RWPE2 (cell line): Measurements from ENCODE around the gene CWC15.

Experiments
- ATAC-seq: fragments of 200-7000 bp; cut with Tn5 transposase; 3 replicates; pipeline ENCODE4 v1.9.1; 2021; ENCODE audit warnings: low read depth
- DNase-seq: peaks from one replicate; pipeline ENCODE4 v3.0.0-alpha.2; 2020; ENCODE audit warnings: low spot score
- H3K27ac ChIP-seq: fragments of 450-650 bp; 2 replicates; pipeline ENCODE4 v1.5.1; 2017; ENCODE audit warnings: mild to moderate bottlenecking; ENCODE audit not compliant: poor library complexity, severe bottlenecking
- H3K27me3 ChIP-seq: fragments of 250-450 bp; sonication (Bioruptor Pico); 2 replicates; pipeline ENCODE4 v1.5.1; 2021; ENCODE audit warnings: mild to moderate bottlenecking, moderate library complexity; ENCODE audit not compliant: insufficient read depth, poor library complexity, severe bottlenecking
- H3K36me3 ChIP-seq: fragments of 250-450 bp; sonication (Bioruptor Pico); 2 replicates; pipeline ENCODE4 v1.5.1; 2020; ENCODE audit warnings: low read depth, mild to moderate bottlenecking, moderate library complexity
- H3K4me1 ChIP-seq: fragments of 250-450 bp; sonication (Bioruptor Pico); 2 replicates; pipeline ENCODE4 v1.5.1; 2021; ENCODE audit warnings: mild to moderate bottlenecking, moderate library complexity; ENCODE audit not compliant: insufficient read depth, poor library complexity, severe bottlenecking
- H3K4me3 ChIP-seq: fragments of 250-450 bp; sonication (Bioruptor Pico); 2 replicates; pipeline ENCODE4 v1.5.1; 2021; ENCODE audit warnings: mild to moderate bottlenecking, moderate library complexity; ENCODE audit not compliant: severe bottlenecking
- H3K9me3 ChIP-seq: fragments of 250-450 bp; sonication (Bioruptor Pico); 2 replicates; pipeline ENCODE4 v1.5.1; 2021; ENCODE audit warnings: mild to moderate bottlenecking, moderate library complexity; ENCODE audit not compliant: severe bottlenecking
- CTCF ChIP-seq: fragments of 450-650 bp; IDR thresholded peaks from one replicate; pipeline ENCODE4 v1.5.1; 2017; ENCODE audit warnings: mild to moderate bottlenecking, moderate library complexity; ENCODE audit not compliant: poor library complexity, severe bottlenecking

Gene CWC15

GRCh38 chr11:94941131-94941530 lies 32.2 kb downstream of the CWC15 start:
- Histone ChIP-seq H3K36me3 (no peaks in the 10 kb centered on the region), H3K27me3 (no peaks in the 10 kb centered on the region), H3K4me1 (no peaks in the 10 kb centered on the region), H3K27ac (no peak overlapping the region), H3K9me3 (no peaks in the 10 kb centered on the region), H3K4me3 (no peak overlapping the region)
- DNase-seq, result no peak
- no peak for TF ChIP-seq CTCF
- no peak for ATAC-seq

GRCh38 chr11:94939346-94939745 lies 34.0 kb downstream of the CWC15 start:
- no peak overlapping the region for H3K27ac ChIP-seq

GRCh38 chr11:94938095-94939055 lies 35.0 kb downstream of the CWC15 start:
- Histone ChIP-seq H3K36me3 (no peaks in the 10 kb centered on the region), H3K4me1 (no peaks in the 10 kb centered on the region), H3K27ac (no peak overlapping the region), H3K9me3 (no peaks in the 10 kb centered on the region), H3K27me3 (no peaks in the 10 kb centered on the region), H3K4me3 (no peak overlapping the region)
- ATAC-seq, result no peak
- DNase-seq, result no peak
- TF ChIP-seq CTCF, result no peak

More at GRCh38 chr11:94939346-94939745, 34.0 kb downstream of the CWC15 start:
- H3K4me1 ChIP-seq, result no peaks in the 10 kb centered on the region
- ATAC-seq (no peak), DNase-seq (no peak)
- H3K27me3 ChIP-seq, result no peaks in the 10 kb centered on the region
- no peaks in the 10 kb centered on the region for H3K9me3 ChIP-seq
- TF ChIP-seq CTCF, result no peak
- H3K4me3 ChIP-seq, result no peak overlapping the region
- no peaks in the 10 kb centered on the region for H3K36me3 ChIP-seq

GRCh38 chr11:94934846-94935245 lies 38.5 kb downstream of the CWC15 start:
- no peak overlapping the region for H3K27ac ChIP-seq
- H3K27me3 ChIP-seq, result no peaks in the 10 kb centered on the region
- no peak for TF ChIP-seq CTCF
- no peak for ATAC-seq
- no peaks in the 10 kb centered on the region for H3K4me1 ChIP-seq
- H3K9me3 ChIP-seq, result no peaks in the 10 kb centered on the region
- DNase-seq, result no peak
- H3K4me3 ChIP-seq, result no peak overlapping the region
- no peaks in the 10 kb centered on the region for H3K36me3 ChIP-seq

- no peaks in the 10 kb centered on the region for H3K27me3 ChIP-seq
- no peak overlapping the region for H3K4me3 ChIP-seq
- DNase-seq (no peak), ATAC-seq (no peak)
- H3K4me1 ChIP-seq, result no peaks in the 10 kb centered on the region
- H3K9me3 ChIP-seq, result no peaks in the 10 kb centered on the region
- no peaks in the 10 kb centered on the region for H3K36me3 ChIP-seq
- no peak for TF ChIP-seq CTCF
- no peak overlapping the region for H3K27ac ChIP-seq
Measured at GRCh38 chr11:94934362-94934761, 39.0 kb downstream of the CWC15 start.
